SK-N-MC (cell line): ENCODE measurements around the gene PYDC2.

ENCODE experiments used
- EZH2 ChIP-seq: fragments of 200-600 bp; sonication (generic); IDR thresholded peaks from one replicate; pipeline ENCODE4 v1.6.1; 2017; ENCODE audit warnings: antibody characterized with exemption
- FOXP2 ChIP-seq: optimal IDR thresholded peaks from 2 replicates; pipeline ENCODE3; 2011; ENCODE audit warnings: mild to moderate bottlenecking, moderate library complexity; ENCODE audit not compliant: insufficient read depth; ENCODE audit errors: extremely low read length, control extremely low read depth
- POLR2AphosphoS5 ChIP-seq: IDR thresholded peaks from 2 replicates; pipeline ENCODE4 v1.6.1; 2012; ENCODE audit warnings: mild to moderate bottlenecking, low read depth, low read length, borderline replicate concordance

- TF ChIP-seq EZH2 = no peak
- no peak for TF ChIP-seq POLR2AphosphoS5
- no peak for TF ChIP-seq FOXP2
These were observed 48.1 kb downstream of the PYDC2 start for GRCh38 chr3:191509078-191509477.
